T-cell (primary cell): ENCODE results near the gene RNASE13. TPM values are rescaled to one million over a fixed set of nuclear protein-coding genes. Genes with fewer than 3 reads are reported as not detected.
"Not testable (repeated sequence)": the region's sequence is repeated elsewhere in the genome, so short reads cannot be mapped to it uniquely, and the experiment has no call there.

Source experiments
- ATAC-seq, 4 experiments: fragments of 200-7000 bp in 3 of 4; fragments of 150-1000 bp in 1 of 4; cut with Tn5 transposase; replicated peaks in 1 of 4; 1 replicate in 3 of 4; 2 replicates in 1 of 4; pipeline ENCODE4 v1.10.0; 2021; ENCODE audit warnings: moderate library complexity in 3 of 4, mild to moderate bottlenecking in 2 of 4, moderate number of reproducible peaks in 1 of 4
- CTCF ChIA-PET, 2 donors: fragments of 300-600 bp; sonication (Branson Sonifier 250); formaldehyde crosslinking; loops; one replicate each; lab custom pipeline; 2022; ENCODE audit warnings: antibody characterized with exemption in 2 of 2; lab: Charles Lee
- POLR2A ChIA-PET, 2 donors: fragments of 300-600 bp; sonication (Branson Sonifier 250); formaldehyde crosslinking; loops; one replicate each; lab custom pipeline; 2022; ENCODE audit warnings: antibody characterized with exemption in 2 of 2; lab: Charles Lee
- DNase-seq, 35 experiments: peaks; one replicate each; pipeline versions ENCODE4 v3.0.0 to v3.0.0-alpha.2; 2013 to 2023
- H3K27ac ChIP-seq: one replicate; pipeline ENCODE4 v1.5.1; 2013; ENCODE audit warnings: low read length
- H3K27me3 ChIP-seq, 2 experiments: replicated peaks in 1 of 2; 1 replicate in 1 of 2; 2 replicates in 1 of 2; pipeline versions ENCODE4 v1.6.1 to v1.7.0; 2013; ENCODE audit warnings: low read length in 1 of 2, mixed read lengths in 1 of 2; ENCODE audit not compliant: control insufficient read depth in 2 of 2, insufficient read depth in 2 of 2; ENCODE audit errors: extremely low read depth in 1 of 2
- H3K36me3 ChIP-seq, 2 donors: 1 replicate in 1 of 2; 2 replicates in 1 of 2; pipeline versions ENCODE4 v1.6.1 to v1.7.0; 2013; ENCODE audit warnings: low read length in 1 of 2; ENCODE audit not compliant: control insufficient read depth in 2 of 2, insufficient read depth in 1 of 2; ENCODE audit errors: extremely low read depth in 1 of 2
- H3K4me1 ChIP-seq, 2 experiments: 1 replicate in 1 of 2; 2 replicates in 1 of 2; pipeline versions ENCODE4 v1.6.1 to v1.7.0; 2013; ENCODE audit warnings: low read length in 2 of 2, mixed read lengths in 1 of 2; ENCODE audit not compliant: insufficient read depth in 2 of 2, control insufficient read depth in 1 of 2; ENCODE audit errors: extremely low read depth in 1 of 2
- H3K4me3 ChIP-seq, 2 donors: 1 replicate in 1 of 2; 2 replicates in 1 of 2; pipeline versions ENCODE4 v1.5.1 to v1.7.0; 2013; ENCODE audit warnings: mild to moderate bottlenecking in 2 of 2, low read length in 1 of 2, moderate library complexity in 1 of 2; ENCODE audit not compliant: control insufficient read depth in 1 of 2; ENCODE audit errors: extremely low read depth in 1 of 2
- H3K9me3 ChIP-seq: 2 replicates; pipeline ENCODE4 v1.7.0; 2013
- H3K27ac Mint-ChIP-seq, 2 donors: one replicate each; pipeline ENCODE4 v1.8.0; 2020 to 2021; ENCODE audit warnings: mild to moderate bottlenecking in 2 of 2, mixed read lengths in 2 of 2
- H3K27me3 Mint-ChIP-seq, 2 donors: one replicate each; pipeline ENCODE4 v1.8.0; 2021 to 2022; ENCODE audit warnings: mixed read lengths in 2 of 2
- H3K36me3 Mint-ChIP-seq: one replicate; pipeline ENCODE4 v1.8.0; 2021; ENCODE audit warnings: mixed read lengths
- H3K4me1 Mint-ChIP-seq, 3 donors: one replicate each; pipeline ENCODE4 v1.8.0; 2020 to 2022; ENCODE audit warnings: mixed read lengths in 3 of 3, mild to moderate bottlenecking in 1 of 3
- H3K4me3 Mint-ChIP-seq, 3 donors: one replicate each; pipeline ENCODE4 v1.8.0; 2020 to 2022; ENCODE audit warnings: mild to moderate bottlenecking in 3 of 3, mixed read lengths in 3 of 3, moderate library complexity in 3 of 3
- H3K9me3 Mint-ChIP-seq, 3 donors: one replicate each; pipeline ENCODE4 v1.8.0; 2020 to 2022; ENCODE audit warnings: mixed read lengths in 3 of 3
- WGBS: methylation state at CpG from one replicate; pipeline ENCODE4 v1.1.5; 2013; ENCODE audit warnings: missing lambda C conversion rate; ENCODE audit not compliant: insufficient coverage; 5-methylcytosine and 5-hydroxymethylcytosine counted together
- total RNA-seq, 35 experiments: library from RNA in 6 of 35; stranded (reverse) in 6 of 35; fragments of 120-200 nt in 1 of 35; gene quantifications; one replicate each; pipeline versions ENCODE4 v1.2.1 to v1.2.4 and lab custom pipeline; 2013 to 2026

Gene RNASE13
- total RNA-seq, 5 donors from 2014 or later (not counting 1 experiment from before 2014, with no cell fraction given), result not detected

DNA sequence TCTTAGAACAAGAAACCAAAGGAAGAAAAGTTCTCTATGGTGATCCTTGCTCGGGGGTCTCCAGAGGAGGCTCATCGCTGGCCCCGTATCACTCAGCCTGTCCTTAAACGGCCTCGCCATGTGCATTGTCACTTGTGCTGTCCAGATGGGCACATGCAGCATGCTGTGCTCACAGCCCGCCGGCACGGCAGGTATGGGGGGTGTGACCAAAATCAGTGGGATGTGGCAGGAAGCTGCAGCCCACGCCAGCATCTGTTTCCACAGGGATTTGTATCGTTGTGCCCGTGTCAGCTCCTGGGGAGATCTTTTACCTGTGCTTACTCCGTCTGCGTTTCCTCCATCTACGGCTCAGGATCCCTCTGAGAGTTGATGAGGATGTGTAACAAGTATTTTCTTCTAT, 38.1 kb downstream of the RNASE13 start:
- peaks cover 5 to 8% of the 10 kb centered on the region in 2 experiments for H3K4me1 ChIP-seq
- peaks cover 5 to 56% of the 10 kb centered on the region in 2 donors for H3K36me3 ChIP-seq
- ChIA-PET CTCF (interaction anchor here (1.1 to 1.5 kb wide), 2 partner anchors 14 to 25 kb away, joined by 3 to 8 read pairs; no protein-coding TSS in a partner anchor), POLR2A (no interaction called here)
- H3K4me3 ChIP-seq, result no peak overlapping the region
- DNase-seq (no peak), ATAC-seq (no peak)
- no peaks in the 10 kb centered on the region for H3K27me3 ChIP-seq
- 93% methylated on average over 7 of the region's 14 CpGs for WGBS
- Mint-ChIP-seq H3K4me3 (no peak overlapping the region), H3K9me3 (no peaks in the 10 kb centered on the region), H3K4me1 (peaks cover 25 to 47% (median 27%) of the 10 kb centered on the region in 3 donors), H3K27ac (no peak overlapping the region), H3K36me3 (peaks cover 43% of the 10 kb centered on the region), H3K27me3 (no peaks in the 10 kb centered on the region)
- H3K9me3 ChIP-seq, result no peaks in the 10 kb centered on the region
- H3K27ac ChIP-seq, result no peak overlapping the region

GRCh38 chr14:20989787-20990600, 44.6 kb downstream of the RNASE13 start, which contains the start of gene METTL17:
Gene METTL17 (plus strand): TSS chr14:20989980. CDS start chr14:20990003, 23 bp downstream.
- no peaks in the 10 kb centered on the region for H3K27me3 ChIP-seq
- Mint-ChIP-seq H3K27me3 (peaks cover 0 to under 1% of the 10 kb centered on the region in 2 donors), H3K4me3 (peak within 1 kb of the TSS; percentile 92 to 97 (median 95)), H3K36me3 (peaks cover 22% of the 10 kb centered on the region), H3K9me3 (no peaks in the 10 kb centered on the region), H3K4me1 (peaks cover 29 to 31% (median 30%) of the 10 kb centered on the region in 3 donors), H3K27ac (peak within 1 kb of the TSS; percentile 92 to 93)
- DNase-seq (peak; percentile 68 to 92 (median 78)), ATAC-seq (peak; percentile 91 to 96 (median 94))
- H3K4me1 ChIP-seq, result peaks cover 10 to 25% of the 10 kb centered on the region in 2 experiments
- POLR2A ChIA-PET, result no interaction called here
- H3K36me3 ChIP-seq, result peaks cover 0 to 33% of the 10 kb centered on the region in 2 donors
- under 1% methylated on average over 39 of the region's 42 CpGs for WGBS
- peak within 1 kb of the TSS; percentile 88 to 93 for H3K4me3 ChIP-seq
- H3K9me3 ChIP-seq, result no peaks in the 10 kb centered on the region
- CTCF ChIA-PET, result interaction anchor here in 1 of 2 donors (1.4 kb wide), 1 partner anchor 18 kb away, joined by 8 read pairs; no protein-coding TSS in a partner anchor
- peak within 1 kb of the TSS; percentile 69 for H3K27ac ChIP-seq

DNA sequence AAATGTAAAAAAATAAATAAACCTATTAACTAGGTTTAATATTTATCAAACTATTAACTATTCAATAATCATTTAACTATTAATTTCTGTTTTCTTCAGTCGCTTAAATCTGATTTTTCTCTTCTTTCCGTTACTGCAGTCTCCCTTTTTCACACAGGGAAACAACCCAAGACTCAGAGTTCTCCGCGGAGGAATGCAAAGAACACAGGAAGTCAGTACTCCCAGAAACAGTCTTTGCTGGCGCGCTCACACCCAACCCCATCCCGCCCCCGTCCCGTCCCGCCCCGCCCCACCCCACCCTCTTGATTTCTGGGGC, 45.2 kb downstream of the RNASE13 start:
- Mint-ChIP-seq H3K4me3 (peak overlapping the region; percentile 92 to 97 (median 95)), H3K4me1 (peaks cover 29 to 31% (median 30%) of the 10 kb centered on the region in 3 donors), H3K9me3 (no peaks in the 10 kb centered on the region), H3K27ac (peak overlapping the region; percentile 92 to 93), H3K36me3 (peaks cover 17% of the 10 kb centered on the region), H3K27me3 (peaks cover 0 to 2% of the 10 kb centered on the region in 2 donors)
- no CpG with 5 or more reads among the region's 11 CpGs for WGBS
- peak overlapping the region; percentile 88 to 93 for H3K4me3 ChIP-seq
- no peaks in the 10 kb centered on the region for H3K9me3 ChIP-seq
- POLR2A ChIA-PET, result no interaction called here
- no peaks in the 10 kb centered on the region for H3K27me3 ChIP-seq
- H3K36me3 ChIP-seq, result peaks cover 0 to 27% of the 10 kb centered on the region in 2 donors
- no peak for DNase-seq
- H3K4me1 ChIP-seq, result peaks cover 10 to 25% of the 10 kb centered on the region in 2 experiments
- ATAC-seq, result no peak
- peak overlapping the region; percentile 69 for H3K27ac ChIP-seq
- CTCF ChIA-PET, result interaction anchor here in 1 of 2 donors (1.4 kb wide), 1 partner anchor 18 kb away, joined by 8 read pairs; no protein-coding TSS in a partner anchor

DNA sequence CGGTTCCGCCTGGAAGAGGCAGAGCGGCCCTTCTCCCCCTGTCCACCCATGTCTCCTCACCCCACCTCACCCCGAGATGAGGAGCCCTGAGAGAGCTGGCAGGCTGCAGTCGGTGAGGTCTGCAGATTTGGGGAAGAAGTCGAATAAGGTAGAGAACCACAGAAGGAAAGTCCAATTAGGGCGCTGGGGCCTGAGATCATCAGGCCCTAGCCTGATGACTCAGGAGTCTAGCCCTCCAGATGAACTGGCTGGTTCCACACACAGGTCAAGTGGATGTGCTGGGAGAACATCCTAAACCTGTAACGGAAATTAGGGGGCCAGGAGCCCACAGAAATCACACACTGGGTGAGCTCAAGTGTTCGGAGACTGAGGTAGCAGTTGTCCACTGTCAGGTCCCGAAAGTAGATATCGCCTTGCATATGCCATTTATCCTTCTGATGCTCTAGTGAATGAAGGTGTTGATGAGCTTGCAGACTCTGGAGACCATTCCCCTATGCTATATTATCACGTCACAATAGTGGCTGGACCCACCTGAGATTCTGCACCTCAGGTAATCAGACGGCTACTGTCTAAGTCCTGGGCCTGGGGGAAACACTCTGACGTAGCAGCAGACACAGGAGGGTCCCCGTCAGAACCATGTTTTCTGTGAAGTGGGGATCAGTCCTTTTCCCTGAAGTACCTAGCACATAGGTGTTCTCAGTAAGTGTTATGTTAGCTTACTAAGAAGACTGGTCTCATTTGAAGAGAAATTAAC, 45.7 kb downstream of the RNASE13 start:
- Mint-ChIP-seq H3K4me1 (peaks cover 28 to 31% (median 29%) of the 10 kb centered on the region in 3 donors), H3K36me3 (peaks cover 13% of the 10 kb centered on the region), H3K4me3 (peak overlapping the region; percentile 43 to 97 (median 62)), H3K9me3 (no peaks in the 10 kb centered on the region), H3K27ac (peak overlapping the region; percentile 49 to 71), H3K27me3 (peaks cover 0 to 2% of the 10 kb centered on the region in 2 donors)
- POLR2A ChIA-PET, result interaction anchor here in 1 of 2 donors (0.6 kb wide), 1 partner anchor 23 kb away, joined by 3 read pairs; no protein-coding TSS in a partner anchor
- CTCF ChIA-PET, result interaction anchor here in 1 of 2 donors (1.4 kb wide), 1 partner anchor 17 kb away, joined by 8 read pairs; no protein-coding TSS in a partner anchor
- no peak for ATAC-seq
- Histone ChIP-seq H3K27ac (peak overlapping the region; percentile 69), H3K4me1 (peaks cover 10 to 25% of the 10 kb centered on the region in 2 experiments), H3K36me3 (peaks cover 0 to 22% of the 10 kb centered on the region in 2 donors), H3K9me3 (no peaks in the 10 kb centered on the region), H3K4me3 (peak overlapping the region; percentile 2 to 93), H3K27me3 (no peaks in the 10 kb centered on the region)
- DNase-seq, result peak in 1 of 35 experiments; percentile 14
- WGBS, result 92% methylated on average over 2 of the region's 15 CpGs

- no peak for ATAC-seq
- H3K36me3 Mint-ChIP-seq, result peaks cover under 1% of the 10 kb centered on the region
- peaks cover 0 to 1% of the 10 kb centered on the region in 2 donors for H3K36me3 ChIP-seq
- peaks cover 6 to 8% of the 10 kb centered on the region in 2 donors for H3K27me3 Mint-ChIP-seq
- no peak overlapping the region for H3K4me3 Mint-ChIP-seq
- DNase-seq, result no peak
- H3K27ac ChIP-seq, result no peak overlapping the region
- ChIA-PET POLR2A (no interaction called here), CTCF (no interaction called here)
- 20% methylated on average over 1 of the region's 2 CpGs for WGBS
- H3K9me3 ChIP-seq, result no peaks in the 10 kb centered on the region
- H3K4me1 Mint-ChIP-seq, result peaks cover 21 to 27% (median 25%) of the 10 kb centered on the region in 3 donors
- no peaks in the 10 kb centered on the region for H3K9me3 Mint-ChIP-seq
- peaks cover 0 to 5% of the 10 kb centered on the region in 2 experiments for H3K27me3 ChIP-seq
- H3K4me3 ChIP-seq, result no peak overlapping the region
- H3K27ac Mint-ChIP-seq, result no peak overlapping the region
- peaks cover 10 to 23% of the 10 kb centered on the region in 2 experiments for H3K4me1 ChIP-seq
These were observed 47.8 kb downstream of the RNASE13 start for GRCh38 chr14:20986811-20987210.

GRCh38 chr14:20985650-20986049, 49.0 kb downstream of the RNASE13 start:
- H3K9me3 Mint-ChIP-seq, H3K4me3 Mint-ChIP-seq, POLR2A ChIA-PET, DNase-seq, H3K27me3 ChIP-seq, H3K27ac Mint-ChIP-seq, H3K9me3 ChIP-seq, ATAC-seq, H3K4me3 ChIP-seq, H3K36me3 Mint-ChIP-seq, H3K27me3 Mint-ChIP-seq, H3K27ac ChIP-seq, CTCF ChIA-PET, H3K36me3 ChIP-seq: not testable (repeated sequence)
- peaks cover 9 to 18% (median 14%) of the 10 kb centered on the region in 3 donors for H3K4me1 Mint-ChIP-seq
- no CpG with 5 or more reads among the region's 4 CpGs for WGBS
- H3K4me1 ChIP-seq, result peaks cover 5 to 13% of the 10 kb centered on the region in 2 experiments
